Activated T-helper 9 cell treated with anti-CD3 and anti-CD28 coated beads, Interleukin-2, amount 50 U/mL, for 16 hours (primary cell): ENCODE measurements around the gene KRTAP5-6.
"Not testable (repeated sequence)": the region's sequence is repeated elsewhere in the genome, so short reads cannot be mapped to it uniquely, and the experiment has no call there.

Experiments used
- DNase-seq: peaks from one replicate; pipeline ENCODE4 v3.0.0-alpha.2; 2020; ENCODE audit warnings: low read depth

KRTAP5-6 gene

GRCh38 chr11:1683904-1684572 is 13.0 kb upstream of the KRTAP5-6 start:
- DNase-seq = not testable (repeated sequence)

DNA sequence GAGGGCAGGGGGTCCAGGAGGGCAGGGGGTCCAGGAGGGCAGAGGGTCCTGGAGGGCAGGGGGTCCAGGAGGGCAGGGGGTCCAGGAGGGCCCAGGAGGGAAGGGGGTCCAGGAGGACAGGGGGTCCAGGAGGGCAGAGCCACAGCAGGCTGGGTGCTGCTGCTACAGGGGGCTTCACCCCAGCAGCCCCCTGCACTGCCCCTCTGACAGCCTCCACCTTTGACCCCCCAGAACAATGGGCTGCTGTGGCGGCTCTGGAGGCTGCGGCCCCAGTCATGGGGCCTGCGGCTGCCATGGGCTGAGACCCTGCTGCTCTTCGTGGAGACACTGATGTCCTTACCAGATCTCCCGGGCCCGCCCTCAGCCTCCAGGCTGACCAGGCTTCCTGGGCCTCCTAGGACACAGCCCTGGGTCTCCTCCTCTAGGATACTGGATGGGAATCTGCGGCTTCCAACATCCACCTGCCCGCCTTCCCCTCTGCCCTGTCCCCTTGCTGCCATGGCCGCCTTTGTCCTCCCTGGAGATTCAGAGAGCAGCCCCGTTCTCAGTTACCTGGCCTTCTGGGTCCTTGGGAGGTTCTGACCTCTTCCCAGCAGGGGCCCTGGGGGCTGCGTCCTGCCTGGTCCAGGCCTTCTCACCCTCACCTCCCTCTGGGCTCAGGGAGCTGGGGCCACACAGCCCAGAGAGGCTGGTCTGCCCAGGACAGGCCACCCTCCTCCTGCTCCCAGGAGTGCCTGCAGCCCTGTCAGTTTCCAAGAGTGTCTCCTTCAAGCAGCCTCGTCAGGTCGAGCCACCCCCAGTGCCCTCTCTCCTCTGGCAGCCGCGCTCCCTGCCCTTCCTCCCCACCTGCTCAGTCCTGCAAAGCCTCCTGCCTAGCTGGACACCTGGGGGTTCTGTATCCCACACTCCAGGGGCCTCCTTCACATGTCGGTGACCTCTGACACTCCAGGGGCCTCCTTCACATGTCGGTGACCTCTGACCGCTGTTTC is 11.8 kb upstream of the KRTAP5-6 start:
- not testable (repeated sequence) for DNase-seq

DNA sequence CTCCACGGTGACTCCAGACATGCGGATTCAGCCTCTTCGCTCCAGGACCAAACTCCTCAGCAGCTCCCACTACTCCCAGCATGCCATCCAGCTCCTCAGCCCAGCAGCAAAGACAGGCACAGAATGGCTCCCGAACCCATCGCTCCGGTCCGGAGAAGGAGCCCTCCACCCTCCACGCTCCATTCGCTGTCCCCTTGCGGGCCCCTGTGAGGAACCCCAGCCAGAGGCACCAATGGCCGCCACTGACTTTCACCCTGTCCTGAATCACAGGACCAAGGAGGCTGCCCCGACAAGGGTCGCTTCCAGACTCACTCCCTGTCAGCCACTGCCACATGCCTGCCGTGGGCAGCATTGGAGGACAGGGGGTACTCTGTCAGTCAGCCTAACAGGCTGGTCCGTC is 10.8 kb upstream of the KRTAP5-6 start:
- not testable (repeated sequence) for DNase-seq

DNA sequence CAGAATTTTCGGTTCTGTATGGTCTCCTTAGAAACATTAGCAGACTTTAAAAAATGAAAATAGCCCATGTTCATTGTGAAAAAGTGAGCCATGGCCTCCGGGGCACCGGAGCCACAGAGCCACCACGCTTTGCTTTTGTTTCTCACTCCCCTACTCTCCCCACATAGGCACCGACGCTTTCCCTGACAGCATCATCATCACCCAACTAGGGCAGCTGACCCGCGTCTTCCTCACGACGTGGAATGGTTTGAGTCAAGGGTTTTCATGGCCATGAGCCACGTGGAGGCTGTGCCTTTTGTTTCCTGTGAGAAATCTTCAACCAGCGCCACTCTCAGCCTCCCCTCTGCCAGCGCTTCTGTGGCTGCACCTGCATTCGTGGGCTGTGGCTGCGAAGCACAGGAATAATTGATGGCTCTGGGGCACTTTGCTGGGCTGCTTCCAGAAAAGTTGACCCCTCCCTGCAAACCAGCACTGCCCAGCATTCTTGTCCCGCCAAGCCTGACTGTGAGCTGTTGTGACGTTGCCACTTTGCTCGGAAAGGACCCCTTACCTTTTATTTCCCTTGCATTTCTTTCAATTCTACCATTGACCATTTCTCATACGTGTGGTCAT is 8.6 kb upstream of the KRTAP5-6 start:
- DNase-seq = not testable (repeated sequence)

GRCh38 chr11:1689250-1690166 is 7.5 kb upstream of the KRTAP5-6 start:
- not testable (repeated sequence) for DNase-seq

DNA sequence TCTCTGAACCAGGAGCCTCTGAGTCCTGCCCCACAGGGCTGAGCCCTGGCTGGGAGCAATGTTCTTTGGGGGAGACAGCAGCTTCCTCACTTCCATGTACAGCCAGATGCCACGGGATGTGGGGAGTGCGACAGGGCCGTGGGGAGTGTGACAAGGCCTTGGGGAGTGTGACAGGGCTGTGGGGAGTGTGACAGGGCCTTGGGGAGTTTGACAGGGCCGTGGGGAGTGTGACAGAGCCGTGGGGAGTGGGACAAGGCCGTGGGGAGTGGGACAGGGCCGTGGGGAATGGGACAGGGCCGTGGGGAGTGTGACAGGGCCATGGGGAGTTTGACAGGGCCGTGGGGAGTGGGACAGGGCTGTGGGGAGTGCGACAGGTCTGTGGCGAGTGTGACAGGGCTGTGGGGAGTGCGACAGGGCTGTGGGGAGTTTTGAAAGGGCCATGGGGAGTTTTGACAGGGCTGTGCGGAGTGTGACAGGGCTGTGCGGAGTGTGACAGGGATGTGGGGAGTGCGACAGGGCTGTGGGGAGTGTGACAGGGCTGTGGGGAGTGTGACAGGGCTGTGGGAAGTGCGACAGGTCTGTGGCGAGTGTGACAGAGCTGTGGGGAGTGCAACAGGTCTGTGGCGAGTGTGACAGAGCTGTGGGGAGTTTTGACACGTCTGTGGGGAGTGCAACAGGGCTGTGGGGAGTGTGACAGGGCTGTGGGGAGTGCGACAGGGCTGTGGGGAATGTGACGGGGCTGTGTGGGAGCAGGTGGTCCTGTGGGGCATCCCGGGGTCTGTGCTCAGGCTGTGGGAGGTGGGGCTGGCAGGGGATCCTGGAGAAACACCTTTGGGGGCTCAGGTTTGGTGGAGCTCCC is 6.6 kb upstream of the KRTAP5-6 start:
- no peak for DNase-seq

- no peak for DNase-seq
These were observed 5.7 kb upstream of the KRTAP5-6 start for GRCh38 chr11:1691026-1691877.

GRCh38 chr11:1691878-1692707 is 4.9 kb upstream of the KRTAP5-6 start:
- no peak for DNase-seq

GRCh38 chr11:1692708-1693326 is 4.2 kb upstream of the KRTAP5-6 start:
- no peak for DNase-seq

DNA sequence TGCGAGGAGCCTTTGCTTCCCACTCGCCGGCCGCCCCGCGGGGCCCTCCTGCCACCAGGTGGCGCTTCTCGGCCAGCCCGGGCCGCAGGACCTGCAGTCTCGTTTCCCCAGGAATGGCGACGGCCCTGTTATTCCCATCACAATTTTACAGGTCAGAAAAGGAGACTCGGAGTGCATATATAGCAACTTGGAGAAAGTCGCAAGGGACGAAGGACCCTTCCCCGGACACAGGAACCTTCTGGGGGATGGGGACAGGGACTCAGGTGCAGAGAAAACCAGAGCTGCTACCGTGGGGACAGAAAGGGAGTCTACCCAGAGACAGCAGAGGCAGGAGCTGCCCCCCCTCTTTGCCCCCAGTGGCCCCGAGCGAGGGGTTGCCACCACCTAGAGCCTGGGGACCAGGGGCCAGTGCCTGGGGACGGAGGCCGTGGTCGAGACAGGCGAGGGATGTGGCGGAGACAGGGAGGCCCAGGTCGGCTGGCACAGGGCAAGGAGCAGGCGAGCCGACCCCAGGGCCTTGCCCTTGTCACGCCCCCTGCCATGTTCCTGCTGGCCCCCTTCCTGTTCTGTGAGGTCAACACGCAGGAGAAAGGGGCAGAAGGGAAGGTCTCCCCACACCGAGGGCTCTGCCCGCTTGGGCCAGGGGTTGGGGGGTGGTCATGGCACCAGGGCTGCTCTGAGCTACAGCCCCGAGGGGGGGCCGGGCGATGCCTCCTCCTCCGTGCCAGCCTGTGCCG is 3.5 kb upstream of the KRTAP5-6 start:
- peak; percentile 58 for DNase-seq

- DNase-seq = peak; percentile 73
These were observed 2.7 kb upstream of the KRTAP5-6 start for GRCh38 chr11:1694064-1694845.

- no peak for DNase-seq
These were observed 2.0 kb upstream of the KRTAP5-6 start for GRCh38 chr11:1694846-1695547.

DNA sequence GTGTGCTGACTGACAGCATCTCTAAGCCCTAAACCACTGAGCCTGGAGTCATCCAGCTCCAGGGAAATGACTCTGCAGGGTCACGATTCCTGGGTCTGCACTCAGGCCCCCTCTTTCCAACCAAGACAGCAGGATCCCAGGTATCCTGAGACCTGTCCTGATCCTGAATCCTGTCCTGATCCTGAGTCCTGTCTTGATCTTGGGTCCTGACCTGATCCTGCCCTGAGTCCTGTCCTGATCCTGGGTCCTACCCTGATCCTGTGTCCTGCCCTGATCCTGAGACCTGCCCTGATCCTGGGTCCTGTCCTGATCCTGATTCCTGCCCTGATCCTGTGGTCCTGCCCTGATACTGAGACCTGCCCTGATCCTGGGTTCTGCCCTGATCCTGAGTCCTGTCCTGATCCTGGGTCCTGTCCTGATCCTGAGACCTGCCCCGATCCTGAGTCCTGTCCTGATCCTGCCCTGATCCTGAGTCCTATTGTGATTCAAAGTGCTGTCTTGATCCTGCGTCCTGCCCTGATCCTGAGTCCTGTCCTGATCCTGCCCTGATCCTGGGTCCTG is 1.4 kb upstream of the KRTAP5-6 start:
- DNase-seq = no peak

- no peak for DNase-seq
These were observed 2.8 kb downstream of the KRTAP5-6 start for GRCh38 chr11:1699771-1700170.

- DNase-seq = no peak
These were observed 4.3 kb downstream of the KRTAP5-6 start for GRCh38 chr11:1701091-1701807.
